Activated CD4-positive, alpha-beta T cell treated with anti-CD3 and anti-CD28 coated beads, Interleukin-2, amount 10 ng/mL, durations not matched to agents 24 days and 14 days (primary cell): ENCODE results near the gene INSRR. TPM values are rescaled to one million over a fixed set of nuclear protein-coding genes. Genes with fewer than 3 reads are reported as not detected.

ENCODE experiments used
- DNase-seq: peaks from one replicate; pipeline ENCODE4 v3.0.0; 2022
- H3K27ac Mint-ChIP-seq: one replicate; pipeline ENCODE4 v1.8.0; 2022; ENCODE audit warnings: mild to moderate bottlenecking, mixed read lengths
- H3K27me3 Mint-ChIP-seq: one replicate; pipeline ENCODE4 v1.8.0; 2022; ENCODE audit warnings: mixed read lengths
- H3K36me3 Mint-ChIP-seq: one replicate; pipeline ENCODE4 v1.8.0; 2022; ENCODE audit warnings: low read depth, mild to moderate bottlenecking, mixed read lengths
- H3K4me1 Mint-ChIP-seq: one replicate; pipeline ENCODE4 v1.8.0; 2021; ENCODE audit warnings: mixed read lengths
- H3K4me3 Mint-ChIP-seq: one replicate; pipeline ENCODE4 v1.8.0; 2022; ENCODE audit warnings: mild to moderate bottlenecking, moderate library complexity, mixed read lengths
- H3K9me3 Mint-ChIP-seq: one replicate; pipeline ENCODE4 v1.8.0; 2021; ENCODE audit warnings: mixed read lengths
- intact Hi-C: fragments of 100-400 bp; cut with micrococcal nuclease; formaldehyde crosslinking; loops from one replicate; pipeline ENCODE4 v1.15.1; 2023
- total RNA-seq: library from RNA; stranded (reverse); gene quantifications from 2 replicates; pipeline ENCODE4 v1.2.3, GENCODE V29; 2022

Gene INSRR
- total RNA-seq, 1 donor from 2014 or later = 0.68 TPM

DNA sequence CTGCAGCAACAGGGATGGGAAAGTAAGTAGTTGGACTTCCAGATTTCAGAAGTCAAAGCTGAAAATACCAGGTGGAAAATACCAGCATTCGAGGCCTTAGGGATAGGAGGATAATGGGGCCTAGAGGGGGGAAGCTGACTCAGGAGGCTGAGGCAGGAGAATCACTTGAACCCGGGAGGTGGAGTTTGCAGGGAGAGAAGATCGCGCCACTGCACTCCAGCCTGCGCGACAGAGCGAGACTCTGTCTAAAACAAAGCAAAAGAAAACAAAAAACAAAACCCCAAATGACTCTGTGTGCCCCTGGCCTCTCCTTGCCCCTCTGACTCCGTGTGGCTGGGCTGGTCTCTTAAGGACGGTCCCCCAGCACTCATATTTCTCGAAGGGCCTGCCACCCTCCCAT, 45.6 kb downstream of the INSRR start:
- peak overlapping the region; percentile 100 for H3K27ac Mint-ChIP-seq
- peaks cover 82% of the 10 kb centered on the region for H3K36me3 Mint-ChIP-seq
- no peaks in the 10 kb centered on the region for H3K27me3 Mint-ChIP-seq
- H3K4me3 Mint-ChIP-seq = peak overlapping the region; percentile 96
- intact Hi-C loops = loop anchor here (2.0 kb wide), 1 partner anchor 16 kb away; no protein-coding TSS in a partner anchor
- H3K9me3 Mint-ChIP-seq = no peaks in the 10 kb centered on the region
- DNase-seq = no peak
- peaks cover 68% of the 10 kb centered on the region for H3K4me1 Mint-ChIP-seq

DNA sequence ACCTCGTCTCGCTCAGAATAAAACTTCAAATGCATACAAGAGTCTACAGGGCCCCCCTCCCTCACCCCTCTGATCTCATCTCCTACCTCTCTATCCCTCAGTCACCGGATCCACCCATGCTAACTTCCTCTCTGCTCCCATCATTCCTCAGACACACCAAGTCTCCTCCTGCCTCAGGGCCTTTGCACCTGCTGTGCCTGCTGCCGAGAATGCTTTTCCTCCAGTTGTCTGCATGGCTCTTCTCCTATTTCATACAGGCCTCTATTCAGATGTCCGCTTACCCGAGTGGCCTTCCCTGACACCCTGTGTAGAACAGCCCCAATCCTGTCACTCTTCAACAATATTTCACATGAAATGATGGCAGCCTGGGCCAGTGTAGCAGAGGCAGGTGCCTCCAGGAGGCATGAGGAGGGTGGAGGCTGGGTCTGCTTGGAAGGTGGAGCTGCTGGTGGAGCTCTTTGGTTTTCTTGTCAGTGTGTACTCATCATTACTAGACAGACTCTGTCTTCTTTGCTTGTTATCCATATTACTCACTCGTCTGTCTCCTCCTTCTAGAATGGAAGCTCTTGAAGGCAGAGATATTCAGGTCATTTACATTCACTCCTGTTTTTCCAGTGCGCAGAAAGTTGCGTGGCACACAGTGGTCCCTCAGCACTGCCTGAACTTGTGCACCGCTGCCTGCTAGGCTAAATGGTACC, 46.5 kb downstream of the INSRR start:
- intact Hi-C loops = loop anchor here (2.0 kb wide), 1 partner anchor 16 kb away; no protein-coding TSS in a partner anchor
- peak overlapping the region; percentile 100 for H3K27ac Mint-ChIP-seq

DNA sequence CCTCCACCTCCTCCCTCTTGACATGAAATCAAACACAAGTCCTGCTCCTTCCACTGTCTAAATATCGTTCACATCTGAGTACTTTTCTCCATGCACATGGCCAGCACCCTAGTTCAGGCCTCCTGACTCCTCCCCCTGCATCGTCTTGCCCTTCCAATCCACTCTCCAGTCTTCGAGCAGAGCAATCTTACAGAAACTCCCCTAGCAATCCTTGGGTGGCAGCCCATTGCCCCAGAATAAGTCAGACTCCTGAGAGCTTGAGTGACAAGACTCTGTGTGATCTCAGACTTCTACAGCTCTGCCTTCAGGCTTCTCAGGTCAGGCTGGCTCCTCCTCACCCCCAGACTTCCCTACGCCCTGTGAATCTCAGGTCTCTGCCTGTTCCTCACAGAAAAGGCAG, 47.7 kb downstream of the INSRR start:
- Mint-ChIP-seq H3K36me3 (peaks cover 96% of the 10 kb centered on the region), H3K4me3 (peak overlapping the region; percentile 96), H3K9me3 (no peaks in the 10 kb centered on the region), H3K27ac (peak overlapping the region; percentile 100), H3K27me3 (no peaks in the 10 kb centered on the region), H3K4me1 (peaks cover 76% of the 10 kb centered on the region)
- DNase-seq = no peak
- intact Hi-C loops = no loop called here

More for the DNA sequence above, 46.5 kb downstream of the INSRR start:
- peaks cover 74% of the 10 kb centered on the region for H3K4me1 Mint-ChIP-seq
- H3K36me3 Mint-ChIP-seq = peaks cover 91% of the 10 kb centered on the region
- no peaks in the 10 kb centered on the region for H3K27me3 Mint-ChIP-seq
- no peak for DNase-seq
- no peaks in the 10 kb centered on the region for H3K9me3 Mint-ChIP-seq
- H3K4me3 Mint-ChIP-seq = peak overlapping the region; percentile 96

DNA sequence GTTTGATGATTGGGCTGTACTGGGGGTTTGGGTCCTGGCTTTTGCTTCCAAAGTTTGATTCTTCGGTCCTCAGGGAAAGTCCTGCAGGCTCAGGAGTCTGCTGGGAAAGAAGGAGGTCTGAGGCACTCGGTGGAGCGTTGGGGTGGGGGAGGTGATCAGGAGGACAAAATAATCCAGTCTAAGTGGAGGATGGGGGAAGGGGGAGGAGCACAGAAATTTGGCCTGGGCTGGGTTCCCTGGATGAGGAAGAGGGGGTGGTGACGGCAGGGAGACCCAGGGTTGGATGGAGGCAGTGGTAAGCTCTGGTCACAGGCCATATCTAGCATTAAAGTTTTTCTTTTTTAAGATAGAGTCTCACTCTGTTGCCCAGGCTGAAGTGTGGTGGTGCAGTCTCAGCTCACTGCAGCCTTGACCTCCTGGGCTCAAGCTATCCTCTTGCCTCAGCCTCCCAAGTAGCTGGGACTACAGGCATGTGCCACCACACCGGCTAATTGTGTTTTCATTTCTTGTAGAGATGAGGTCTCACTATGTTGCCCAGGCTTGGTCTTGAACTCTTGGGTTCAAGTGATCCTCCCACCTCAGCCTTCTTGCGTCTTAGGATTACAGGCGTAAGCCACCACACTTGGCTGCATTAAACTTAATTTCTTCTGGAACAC, 49.1 kb downstream of the INSRR start:
- Mint-ChIP-seq H3K27ac (peak overlapping the region; percentile 59), H3K27me3 (no peaks in the 10 kb centered on the region), H3K4me3 (peak overlapping the region; percentile 53), H3K36me3 (peaks cover 90% of the 10 kb centered on the region), H3K9me3 (no peaks in the 10 kb centered on the region), H3K4me1 (peaks cover 75% of the 10 kb centered on the region)
- intact Hi-C loops = no loop called here
- DNase-seq = no peak

DNA sequence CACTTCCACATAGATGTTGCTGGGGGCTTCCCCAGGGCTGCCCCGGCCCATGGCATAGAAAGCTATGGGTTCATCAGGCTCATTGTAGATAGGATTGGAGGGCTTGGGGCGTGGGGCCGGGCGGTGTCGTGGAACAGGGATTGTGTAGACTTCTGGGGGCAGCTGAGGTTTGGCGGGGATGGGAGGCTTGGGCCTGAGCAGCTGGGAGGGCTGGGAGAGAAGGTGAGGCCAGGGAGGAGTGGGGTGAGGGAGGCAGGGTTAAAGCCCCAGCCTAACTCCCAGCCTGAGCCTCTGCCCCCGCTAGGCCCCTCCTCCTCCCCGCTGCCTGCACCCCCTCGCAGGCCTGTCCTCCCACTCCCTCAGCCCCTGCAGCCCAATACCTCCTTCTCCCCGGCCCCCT, 49.6 kb downstream of the INSRR start:
- Mint-ChIP-seq H3K4me3 (peak overlapping the region; percentile 62), H3K4me1 (peaks cover 72% of the 10 kb centered on the region), H3K9me3 (no peaks in the 10 kb centered on the region), H3K27me3 (no peaks in the 10 kb centered on the region), H3K36me3 (peaks cover 90% of the 10 kb centered on the region), H3K27ac (peak overlapping the region; percentile 84)
- no peak for DNase-seq
- intact Hi-C loops = no loop called here

DNA sequence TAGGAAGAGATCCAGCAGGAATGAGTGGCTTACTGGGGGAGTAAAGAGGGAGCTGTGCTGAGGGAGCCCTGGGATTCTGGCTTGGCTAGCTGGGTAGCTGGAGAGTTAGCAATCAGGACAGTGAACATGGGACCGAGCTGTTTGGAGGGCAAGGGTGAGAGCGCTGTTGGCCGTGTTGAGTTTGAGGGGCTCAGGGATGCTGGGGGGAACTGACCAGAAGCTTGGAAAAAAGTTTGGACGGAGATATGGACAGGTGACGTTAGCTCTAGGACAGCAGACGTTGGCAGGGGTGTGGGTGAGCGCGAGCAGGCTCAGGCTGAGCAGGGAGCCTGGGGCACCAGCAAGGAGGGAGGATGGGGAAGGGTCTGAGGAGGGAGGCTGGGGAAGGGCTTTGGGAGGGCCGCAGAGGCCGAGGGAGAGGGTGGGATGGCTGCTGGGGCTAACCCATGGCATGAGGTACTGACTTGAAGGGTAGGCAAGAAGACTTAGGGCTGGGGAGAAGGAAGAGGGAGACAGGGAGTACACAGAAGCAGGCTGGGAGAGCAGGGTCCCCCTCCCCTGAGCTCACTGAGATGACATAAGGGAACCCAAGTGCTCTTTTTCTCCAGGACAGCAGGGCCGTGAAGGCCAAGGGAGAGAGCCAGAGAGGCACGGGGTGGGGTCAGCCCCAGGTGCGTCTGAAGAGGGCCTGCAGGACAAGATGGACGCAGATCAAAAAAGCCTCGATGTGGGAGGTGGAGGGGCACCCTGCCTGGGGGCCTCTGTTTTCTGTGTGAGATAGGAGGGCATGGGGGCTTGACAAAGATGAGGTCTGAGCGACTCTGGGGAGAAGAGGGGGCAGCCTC, 50.5 kb downstream of the INSRR start:
- no peaks in the 10 kb centered on the region for H3K9me3 Mint-ChIP-seq
- peaks cover 82% of the 10 kb centered on the region for H3K36me3 Mint-ChIP-seq
- DNase-seq = no peak
- peak overlapping the region; percentile 84 for H3K27ac Mint-ChIP-seq
- peaks cover 69% of the 10 kb centered on the region for H3K4me1 Mint-ChIP-seq
- peak overlapping the region; percentile 62 for H3K4me3 Mint-ChIP-seq
- intact Hi-C loops = no loop called here
- no peaks in the 10 kb centered on the region for H3K27me3 Mint-ChIP-seq

DNA sequence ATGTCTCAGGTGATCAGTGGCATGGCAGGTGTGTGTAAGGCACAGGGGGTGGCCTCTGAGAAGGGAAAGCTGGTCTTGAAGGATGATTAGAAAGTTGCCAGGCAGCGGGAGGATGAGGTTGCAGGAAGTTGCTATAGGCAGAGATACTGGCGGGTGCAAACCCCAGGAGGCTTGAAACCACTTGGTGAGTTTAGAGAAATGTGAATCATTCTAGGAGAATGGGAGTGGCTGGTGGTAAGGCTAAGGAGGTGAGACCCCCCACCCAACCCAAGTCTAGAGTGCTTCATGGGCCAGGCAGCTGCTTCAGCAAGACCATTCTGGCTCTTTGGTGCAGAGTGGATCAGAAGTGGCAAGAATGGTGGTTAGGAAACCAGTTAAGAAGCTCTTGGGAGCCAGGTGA, 51.3 kb downstream of the INSRR start:
- intact Hi-C loops = no loop called here
- Mint-ChIP-seq H3K9me3 (no peaks in the 10 kb centered on the region), H3K36me3 (peaks cover 78% of the 10 kb centered on the region)

DNA sequence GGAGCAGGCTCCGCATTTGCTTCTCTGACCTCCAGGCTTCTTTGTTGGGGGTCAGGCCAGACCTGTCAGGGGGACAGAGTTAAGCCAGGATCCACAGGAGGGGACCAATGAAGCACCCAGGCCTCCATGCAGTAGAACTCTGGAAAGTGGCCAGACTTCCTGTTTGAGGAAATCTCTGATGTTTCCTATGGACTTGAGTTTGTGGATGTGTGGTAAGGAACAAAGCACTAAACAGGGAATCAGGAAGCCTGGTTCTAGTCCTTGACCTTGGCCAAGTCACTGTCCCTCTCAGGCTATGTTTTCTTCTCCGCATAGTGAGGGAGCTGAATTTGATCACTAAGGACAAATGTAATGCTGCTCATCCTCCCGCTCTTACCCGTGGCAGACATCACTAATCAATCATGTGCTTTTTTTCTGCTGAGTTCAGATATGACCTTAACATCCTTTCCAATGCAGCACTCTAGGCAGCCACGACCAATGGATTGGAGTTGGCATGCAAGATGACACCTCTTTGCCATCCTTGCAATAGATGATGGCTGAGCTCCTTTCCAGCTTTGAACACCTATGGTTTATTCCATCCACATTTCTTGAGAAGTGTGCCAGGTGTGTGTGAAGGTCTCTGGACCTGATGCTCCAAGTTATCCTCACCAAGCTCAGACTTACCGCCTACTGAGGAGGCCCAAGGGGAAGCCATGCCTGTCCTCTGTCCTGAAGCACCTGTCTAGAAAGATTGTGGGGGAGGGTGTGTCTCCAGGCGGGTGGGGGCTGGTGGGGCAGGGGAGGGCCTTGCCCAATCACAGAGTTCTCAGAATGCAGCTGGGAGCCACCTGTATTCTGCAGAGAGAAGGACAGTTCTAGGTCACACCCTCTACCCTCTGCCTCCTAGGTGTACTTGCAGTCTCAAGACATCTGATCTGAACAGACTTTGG, 52.1 kb downstream of the INSRR start:
- peaks cover 60% of the 10 kb centered on the region for H3K4me1 Mint-ChIP-seq
- peaks cover 75% of the 10 kb centered on the region for H3K36me3 Mint-ChIP-seq
- H3K4me3 Mint-ChIP-seq = no peak overlapping the region
- peak overlapping the region; percentile 84 for H3K27ac Mint-ChIP-seq
- no peaks in the 10 kb centered on the region for H3K9me3 Mint-ChIP-seq
- DNase-seq = no peak
- intact Hi-C loops = no loop called here
- H3K27me3 Mint-ChIP-seq = no peaks in the 10 kb centered on the region

More for the DNA sequence above, 51.3 kb downstream of the INSRR start:
- Mint-ChIP-seq H3K27me3 (no peaks in the 10 kb centered on the region), H3K27ac (peak overlapping the region; percentile 84), H3K4me1 (peaks cover 61% of the 10 kb centered on the region), H3K4me3 (peak overlapping the region; percentile 62)
- peak; percentile 79 for DNase-seq

DNA sequence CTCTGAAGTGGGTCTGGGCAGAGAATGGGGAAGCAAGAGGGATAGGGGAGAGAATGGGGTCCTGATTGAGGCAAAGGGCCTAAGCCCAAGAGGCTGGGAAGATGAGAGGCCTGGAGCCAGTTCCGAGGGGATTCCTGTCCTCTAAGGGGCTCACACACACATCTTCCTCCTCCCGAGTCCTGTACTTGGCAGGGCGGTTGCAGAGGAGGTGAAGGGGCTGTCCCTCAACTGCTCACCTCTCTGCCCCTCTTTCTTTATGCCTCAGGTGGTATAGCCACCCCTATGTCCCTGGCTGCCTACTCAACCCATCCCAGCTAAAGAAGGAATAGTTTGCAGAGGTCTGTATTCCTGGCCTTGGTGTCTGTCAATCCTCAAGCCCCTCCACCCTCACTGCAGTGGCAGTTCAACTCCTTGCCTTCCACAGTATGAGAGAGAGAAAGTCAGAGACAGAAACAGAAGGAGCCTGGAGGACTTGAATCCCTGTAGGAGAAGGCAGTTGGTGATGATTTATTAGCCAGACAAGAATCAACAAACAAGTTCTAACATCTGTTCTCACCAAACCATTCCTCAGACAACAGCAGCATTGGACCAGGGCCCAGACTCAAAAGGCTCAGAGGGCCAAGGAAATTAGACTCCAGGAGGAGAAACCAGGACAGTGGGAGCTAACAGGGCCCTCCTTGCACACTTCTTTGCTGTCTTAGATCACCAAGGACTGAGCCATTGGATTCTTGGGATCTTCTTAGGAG, 53.0 kb downstream of the INSRR start:
- intact Hi-C loops = no loop called here
- Mint-ChIP-seq H3K27ac (peak overlapping the region; percentile 70), H3K4me1 (peaks cover 58% of the 10 kb centered on the region), H3K4me3 (no peak overlapping the region), H3K9me3 (no peaks in the 10 kb centered on the region), H3K36me3 (peaks cover 67% of the 10 kb centered on the region), H3K27me3 (no peaks in the 10 kb centered on the region)
- no peak for DNase-seq

DNA sequence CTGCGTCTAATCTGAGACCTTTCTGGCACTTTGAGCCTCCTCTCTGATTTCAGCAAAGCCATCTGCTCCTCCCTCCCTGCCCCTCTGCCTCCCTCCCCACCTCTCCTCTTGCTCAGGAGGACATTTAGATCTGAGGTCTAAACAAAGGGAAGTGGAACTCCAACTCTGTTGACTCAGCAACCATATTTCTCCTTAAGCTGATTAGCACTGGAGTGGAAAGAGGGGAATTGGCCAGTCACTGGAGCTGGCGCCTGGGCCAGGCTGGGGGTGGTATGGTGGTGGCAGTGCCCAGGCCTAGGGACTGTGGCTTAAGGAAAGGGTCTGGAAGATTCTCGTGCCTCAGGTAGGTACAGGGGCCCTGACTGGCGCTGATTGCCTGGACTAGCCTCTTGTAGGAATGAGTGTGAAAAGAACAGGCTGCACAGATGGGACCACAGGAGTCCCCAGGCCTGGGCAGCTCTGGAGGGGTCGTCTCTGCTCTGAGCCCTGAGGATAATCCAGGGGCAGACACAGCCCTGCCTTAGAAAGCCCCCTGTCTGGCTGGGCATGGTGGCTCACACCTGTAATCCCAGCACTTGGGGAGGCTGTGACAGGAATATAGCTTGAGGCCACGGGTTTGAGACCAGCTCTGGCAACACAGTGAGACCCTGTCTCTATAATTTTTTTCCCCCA, 54.2 kb downstream of the INSRR start:
- DNase-seq = no peak
- Mint-ChIP-seq H3K27me3 (no peaks in the 10 kb centered on the region), H3K4me1 (peaks cover 57% of the 10 kb centered on the region), H3K9me3 (no peaks in the 10 kb centered on the region), H3K4me3 (no peak overlapping the region), H3K27ac (peak overlapping the region; percentile 74), H3K36me3 (peaks cover 69% of the 10 kb centered on the region)
- intact Hi-C loops = loop anchor here (5.0 kb wide), 1 partner anchor 33 kb away; no protein-coding TSS in a partner anchor

DNA sequence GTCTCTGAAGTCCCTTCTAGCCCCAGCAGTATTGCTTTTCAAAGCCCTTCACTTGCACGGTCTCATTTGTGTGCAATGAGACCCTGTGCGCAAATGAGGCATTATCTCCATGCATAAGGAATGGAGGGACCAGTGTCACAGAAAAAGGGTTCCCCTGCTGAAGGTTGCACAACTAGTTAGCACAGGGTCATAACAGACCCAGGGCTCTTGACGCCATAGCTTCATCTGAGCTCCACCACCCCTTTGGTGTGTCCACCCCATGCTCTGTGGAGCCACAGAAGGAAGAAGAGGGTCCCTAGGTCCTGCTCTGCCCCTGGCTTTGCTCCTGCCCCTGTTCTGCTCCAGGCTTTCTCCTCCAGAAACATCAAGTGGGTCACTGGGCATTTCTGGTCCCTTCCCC, 54.9 kb downstream of the INSRR start:
- Mint-ChIP-seq H3K4me1 (peaks cover 52% of the 10 kb centered on the region), H3K4me3 (no peak overlapping the region), H3K9me3 (no peaks in the 10 kb centered on the region), H3K27ac (peak overlapping the region; percentile 74), H3K27me3 (no peaks in the 10 kb centered on the region), H3K36me3 (peaks cover 64% of the 10 kb centered on the region)
- intact Hi-C loops = loop anchor here (5.0 kb wide), 1 partner anchor 33 kb away; no protein-coding TSS in a partner anchor
- no peak for DNase-seq
